H1 (cell line): ENCODE data around the gene FLCN. TPM values are rescaled to one million over a fixed set of nuclear protein-coding genes. Genes with fewer than 3 reads are reported as not detected.

Experiments
- CTCF ChIA-PET: fragments of 300-600 bp; sonication (Branson Sonifier 250); formaldehyde crosslinking; loops from one replicate; lab custom pipeline; 2021; ENCODE audit not compliant: partially characterized antibody; lab: Charles Lee
- POLR2A ChIA-PET: fragments of 300-600 bp; sonication (Branson Sonifier 250); formaldehyde crosslinking; loops from one replicate; lab custom pipeline; 2021; ENCODE audit warnings: inconsistent platforms; ENCODE audit not compliant: partially characterized antibody; lab: Charles Lee
- DNase-seq, 2 experiments: peaks; one replicate each; pipeline versions ENCODE4 v3.0.0 to v3.0.0-alpha.2; 2010 to 2022; ENCODE audit warnings: low spot score in 2 of 2, low read depth in 1 of 2, mixed read lengths in 1 of 2
- FAIRE-seq: peaks from 2 replicates; lab custom pipeline; 2011; peaks lifted over from hg19 to GRCh38; lab: Jason Lieb, UNC
- H2AFZ ChIP-seq: 2 replicates; pipeline ENCODE4 v1.8.1; 2012; ENCODE audit warnings: low read length, inconsistent platforms
- H2AK5ac ChIP-seq: 2 replicates; pipeline ENCODE4 v1.6.1; 2013; ENCODE audit warnings: low read depth, low read length
- H2BK120ac ChIP-seq: replicated peaks from 2 replicates; pipeline ENCODE3; 2013; ENCODE audit warnings: low read depth, low read length, inconsistent platforms
- H2BK12ac ChIP-seq: 2 replicates; pipeline ENCODE4 v1.6.1; 2013; ENCODE audit warnings: low read depth, low read length
- H2BK15ac ChIP-seq: 2 replicates; pipeline ENCODE4 v1.6.1; 2013; ENCODE audit warnings: low read length
- H2BK20ac ChIP-seq: 2 replicates; pipeline ENCODE4 v1.6.1; 2013; ENCODE audit warnings: low read length
- H2BK5ac ChIP-seq: 2 replicates; pipeline ENCODE4 v1.6.1; 2013; ENCODE audit warnings: low read depth, low read length
- H3K14ac ChIP-seq: 2 replicates; pipeline ENCODE4 v1.6.1; 2013; ENCODE audit warnings: inconsistent platforms; ENCODE audit not compliant: insufficient read length
- H3K18ac ChIP-seq: 2 replicates; pipeline ENCODE4 v1.6.1; 2013; ENCODE audit warnings: low read length; ENCODE audit errors: extremely low read depth
- H3K23ac ChIP-seq: 2 replicates; pipeline ENCODE4 v1.6.1; 2013; ENCODE audit warnings: inconsistent platforms; ENCODE audit not compliant: insufficient read length
- H3K23me2 ChIP-seq: 2 replicates; pipeline ENCODE4 v1.6.1; 2013; ENCODE audit warnings: low read depth, low read length
- H3K27ac ChIP-seq: 2 replicates; pipeline ENCODE4 v1.6.1; 2011; ENCODE audit warnings: low read depth, low read length, inconsistent platforms
- H3K27me3 ChIP-seq, 4 experiments: replicated peaks in 1 of 4; 1 replicate in 1 of 4; 2 replicates in 3 of 4; pipeline versions ENCODE4 v1.6.1 to v1.8.1; 2011 to 2013; ENCODE audit warnings: low read length in 3 of 4, mild to moderate bottlenecking in 3 of 4, inconsistent platforms in 2 of 4, mixed read lengths in 2 of 4, moderate library complexity in 1 of 4; ENCODE audit not compliant: control insufficient read depth in 3 of 4, insufficient read depth in 3 of 4; ENCODE audit errors: extremely low read depth in 1 of 4
- H3K36me3 ChIP-seq, 4 experiments: 2 replicates each; pipeline versions ENCODE4 v1.6.1 to v1.8.1; 2011 to 2013; ENCODE audit warnings: mild to moderate bottlenecking in 4 of 4, low read length in 3 of 4, moderate library complexity in 2 of 4, control low read depth in 1 of 4, inconsistent platforms in 1 of 4; ENCODE audit not compliant: insufficient read depth in 4 of 4, control insufficient read depth in 2 of 4
- H3K4ac ChIP-seq: replicated peaks from 2 replicates; pipeline ENCODE3; 2013; ENCODE audit warnings: low read length, low read depth, mixed read lengths, inconsistent platforms; ENCODE audit not compliant: insufficient read length
- H3K4me1 ChIP-seq, 4 experiments: replicated peaks in 1 of 4; 1 replicate in 1 of 4; 2 replicates in 3 of 4; pipeline versions ENCODE4 v1.6.1 to v1.8.1; 2011 to 2013; ENCODE audit warnings: low read length in 3 of 4, inconsistent platforms in 2 of 4, mixed read lengths in 1 of 4; ENCODE audit not compliant: insufficient read depth in 4 of 4, control insufficient read depth in 3 of 4
- H3K4me2 ChIP-seq, 2 experiments: 2 replicates each; pipeline versions ENCODE4 v1.6.1 to v1.8.1; 2011 to 2013; ENCODE audit warnings: low read depth in 2 of 2, low read length in 2 of 2, control low read depth in 1 of 2, inconsistent platforms in 1 of 2, mild to moderate bottlenecking in 1 of 2; ENCODE audit not compliant: insufficient read depth in 1 of 2
- H3K4me3 ChIP-seq, 4 experiments: fragments of 200-600, 300-600 bp in 1 of 4; sonication (generic), shearing (Covaris generic), sonication (Bioruptor Twin) in 1 of 4; 2 replicates each; pipeline versions ENCODE4 v1.5.1 to v1.8.1; 2011 to 2016; ENCODE audit warnings: low read length in 4 of 4, low read depth in 3 of 4, control low read depth in 2 of 4, inconsistent platforms in 2 of 4, mild to moderate bottlenecking in 2 of 4, mixed read lengths in 1 of 4, moderate library complexity in 1 of 4; ENCODE audit not compliant: insufficient read depth in 2 of 4; ENCODE audit errors: extremely low read depth in 1 of 4
- H3K56ac ChIP-seq: replicated peaks from 2 replicates; pipeline ENCODE3; 2013; ENCODE audit warnings: low read depth, mild to moderate bottlenecking, mixed read lengths, low read length, inconsistent platforms; ENCODE audit not compliant: insufficient read length
- H3K79me1 ChIP-seq: 2 replicates; pipeline ENCODE4 v1.6.1; 2013; ENCODE audit warnings: low read depth, low read length, control low read depth
- H3K79me2 ChIP-seq, 2 experiments: 2 replicates each; pipeline versions ENCODE4 v1.6.1 to v1.8.1; 2012 to 2013; ENCODE audit warnings: low read length in 2 of 2, mild to moderate bottlenecking in 2 of 2, inconsistent platforms in 1 of 2; ENCODE audit not compliant: insufficient read depth in 2 of 2, control insufficient read depth in 1 of 2
- H3K9ac ChIP-seq, 4 experiments: replicated peaks in 1 of 4; 1 replicate in 1 of 4; 2 replicates in 3 of 4; pipeline versions ENCODE4 v1.6.1 to v1.8.1; 2011 to 2013; ENCODE audit warnings: low read depth in 3 of 4, low read length in 3 of 4, control low read depth in 2 of 4, mild to moderate bottlenecking in 2 of 4, moderate library complexity in 2 of 4, inconsistent platforms in 1 of 4; ENCODE audit errors: extremely low read depth in 1 of 4
- H3K9me3 ChIP-seq, 2 experiments: 2 replicates each; pipeline versions ENCODE4 v1.6.1 to v1.8.1; 2012 to 2013; ENCODE audit warnings: mild to moderate bottlenecking in 2 of 2, moderate library complexity in 2 of 2, control low read depth in 1 of 2, inconsistent platforms in 1 of 2, low read depth in 1 of 2, low read length in 1 of 2, mixed read lengths in 1 of 2; ENCODE audit not compliant: insufficient read depth in 2 of 2
- H4K20me1 ChIP-seq, 2 experiments: replicated peaks in 1 of 2; 2 replicates each; pipeline versions ENCODE3 to v1.8.1; 2011 to 2013; ENCODE audit warnings: inconsistent platforms in 2 of 2, low read length in 2 of 2, mild to moderate bottlenecking in 1 of 2; ENCODE audit not compliant: insufficient read depth in 2 of 2, control insufficient read depth in 1 of 2
- H4K5ac ChIP-seq: 2 replicates; pipeline ENCODE4 v1.6.1; 2013; ENCODE audit warnings: low read length, low read depth, mixed read lengths, inconsistent platforms; ENCODE audit not compliant: insufficient read length
- H4K8ac ChIP-seq: 2 replicates; pipeline ENCODE4 v1.8.0; 2013; ENCODE audit warnings: mild to moderate bottlenecking, moderate library complexity, low read length, inconsistent platforms; ENCODE audit not compliant: insufficient read depth; ENCODE audit errors: extremely low read depth
- H4K91ac ChIP-seq: replicated peaks from 2 replicates; pipeline ENCODE3; 2013; ENCODE audit warnings: low read length, mixed read lengths, inconsistent platforms; ENCODE audit not compliant: insufficient read length
- CTCF ChIP-seq, 3 experiments: IDR thresholded peaks; 1 replicate in 2 of 3; 2 replicates in 1 of 3; pipeline versions ENCODE4 v1.5.1 to v1.6.1; 2011; ENCODE audit warnings: low read length in 3 of 3, mild to moderate bottlenecking in 3 of 3, inconsistent platforms in 2 of 3, low read depth in 1 of 3, moderate library complexity in 1 of 3; ENCODE audit not compliant: insufficient read depth in 1 of 3; ENCODE audit errors: control extremely low read depth in 1 of 3
- SUZ12 ChIP-seq: fragments of 200-600 bp; sonication (generic); IDR thresholded peaks from 2 replicates; pipeline ENCODE4 v1.6.1; 2012; ENCODE audit warnings: mild to moderate bottlenecking, inconsistent platforms, low read length, moderate library complexity, mixed read lengths
- WGBS, 2 experiments: shearing (Covaris generic) in 1 of 2; methylation state at CpG; one replicate each; pipeline versions ENCODE4 v1.1.6 to v1.1.7; 2013 to 2015; ENCODE audit warnings: low lambda C conversion rate in 2 of 2, mixed read lengths in 2 of 2, inconsistent platforms in 1 of 2, low coverage in 1 of 2, missing lambda C conversion rate in 1 of 2; ENCODE audit not compliant: insufficient replicate concordance in 2 of 2, insufficient coverage in 1 of 2, insufficient read length in 1 of 2; ENCODE audit errors: extremely low coverage in 1 of 2, missing lambda C conversion rate in 1 of 2; 5-methylcytosine and 5-hydroxymethylcytosine counted together
- polyA plus RNA-seq, 7 experiments: library from polyadenylated mRNA; depleted of rRNA in 3 of 7; stranded (reverse) in 5 of 7; unstranded in 2 of 7; fragments of >200 nt in 5 of 7; fragments of 200-250 nt in 2 of 7; gene quantifications; 1 replicate in 5 of 7; 2 replicates in 1 of 7; 4 replicates in 1 of 7; pipeline versions ENCODE4 v1.2.1 to v1.2.3, GENCODE V29; 2011 to 2013; ENCODE audit warnings: missing spikeins in 2 of 7, mixed read lengths in 2 of 7
- total RNA-seq: library from RNA; stranded (reverse); fragmentation: NEBNext Ultra II Directional; extraction: Animal tissue kit (Norgen Biotek cat#: 25700); gene quantifications from 2 replicates; pipeline ENCODE4 v1.2.1, GENCODE V29; 2021

FLCN gene
- total and polyA plus RNA-seq, 2 of the 8 experiments (the other 6 are each of a cell fraction or from before 2014, with no cell fraction given), result 15.6 to 34.6 TPM

GRCh38 chr17:17190188-17190587 lies 46.8 kb downstream of the FLCN start:
- FAIRE-seq (no peak), DNase-seq (no peak)
- Histone ChIP-seq H3K9me3 (no peaks in the 10 kb centered on the region), H2BK5ac (no peak overlapping the region; the same call in 1 of the 2 replicates), H2BK20ac (no peak overlapping the region), H2BK120ac (no peak overlapping the region), H3K79me2 (no peaks in the 10 kb centered on the region), H3K14ac (no peak overlapping the region), H4K91ac (no peak overlapping the region), H3K18ac (no peak overlapping the region), H3K23ac (no peak overlapping the region), H3K79me1 (no peaks in the 10 kb centered on the region), H3K4me3 (no peak overlapping the region), H3K9ac (no peak overlapping the region), H3K4me1 (peaks cover 0 to 3% (median under 1%) of the 10 kb centered on the region in 4 experiments; a peak in 3 of 7 replicates), H4K20me1 (no peaks in the 10 kb centered on the region), H3K56ac (no peak overlapping the region), H3K4me2 (no peak overlapping the region), H2BK12ac (no peak overlapping the region), H2AK5ac (no peak overlapping the region), H3K27me3 (no peaks in the 10 kb centered on the region), H3K4ac (no peak overlapping the region), H3K27ac (no peak overlapping the region), H3K23me2 (no peaks in the 10 kb centered on the region), H2BK15ac (no peak overlapping the region), H4K5ac (no peak overlapping the region), H4K8ac (no peak overlapping the region), H2AFZ (no peak overlapping the region), H3K36me3 (no peaks in the 10 kb centered on the region; a peak in 2 of 8 replicates)
- TF ChIP-seq CTCF (IDR thresholded peaks at IDR 0.05; ENCODE audit: control extremely low read depth in 1 of 3, insufficient read depth in 1 of 3, low read depth in 1 of 3, low read length in 3 of 3) (peak in 1 of 3 experiments; percentile 3; a peak in 1 of 4 replicates), SUZ12 (no peak)
- 86% methylated on average over 7 of the region's 7 CpGs; no CpG with 5 or more reads in 1 of the 2 experiments for WGBS, 2 experiments
- POLR2A ChIA-PET, result no interaction called here
- CTCF ChIA-PET, result interaction anchor here (0.9 to 1.7 kb wide), 7 partner anchors 9 to 60 kb away, joined by 3 to 5 read pairs (median 4); no protein-coding TSS in a partner anchor
